HL-60 (cell line): ENCODE measurements around the gene CMTM8.

Source experiments
- CTCF ChIP-seq: IDR thresholded peaks from one replicate; pipeline ENCODE4 v1.5.1; 2011; ENCODE audit warnings: low read length, control low read depth, inconsistent platforms; ENCODE audit not compliant: insufficient read depth
- GABPA ChIP-seq: IDR thresholded peaks from 2 replicates; pipeline ENCODE4 v1.6.1; 2012; ENCODE audit warnings: low read depth
- REST ChIP-seq: IDR thresholded peaks from 2 replicates; pipeline ENCODE4 v1.6.1; 2012; ENCODE audit warnings: low read depth; ENCODE audit not compliant: insufficient replicate concordance

- no peak for TF ChIP-seq CTCF
- TF ChIP-seq GABPA = no peak
- TF ChIP-seq REST = no peak
These were observed 38.0 kb upstream of the CMTM8 start for GRCh38 chr3:32200490-32200889.
